WI38 (cell line): Measurements from ENCODE around the gene CMTM4.

Experiments
- H3K4me3 ChIP-seq: 2 replicates; pipeline ENCODE4 v1.5.1; 2011; ENCODE audit warnings: low read depth, mild to moderate bottlenecking, control low read depth, low read length
- TF ChIP-seq, protein P1 (sequence below): IDR thresholded peaks from 2 replicates; pipeline ENCODE4 v1.5.1; 2012; ENCODE audit warnings: low read depth, mild to moderate bottlenecking, control low read depth, low read length

Gene CMTM4

GRCh38 chr16:66566051-66566901, 130.3 kb downstream of the CMTM4 start, which contains the start of gene CMTM1:
TSS of gene CMTM1 (plus strand) at chr16:66566439. CDS start at chr16:66566514, 75 bp downstream.
- TF ChIP-seq, protein P1, sequence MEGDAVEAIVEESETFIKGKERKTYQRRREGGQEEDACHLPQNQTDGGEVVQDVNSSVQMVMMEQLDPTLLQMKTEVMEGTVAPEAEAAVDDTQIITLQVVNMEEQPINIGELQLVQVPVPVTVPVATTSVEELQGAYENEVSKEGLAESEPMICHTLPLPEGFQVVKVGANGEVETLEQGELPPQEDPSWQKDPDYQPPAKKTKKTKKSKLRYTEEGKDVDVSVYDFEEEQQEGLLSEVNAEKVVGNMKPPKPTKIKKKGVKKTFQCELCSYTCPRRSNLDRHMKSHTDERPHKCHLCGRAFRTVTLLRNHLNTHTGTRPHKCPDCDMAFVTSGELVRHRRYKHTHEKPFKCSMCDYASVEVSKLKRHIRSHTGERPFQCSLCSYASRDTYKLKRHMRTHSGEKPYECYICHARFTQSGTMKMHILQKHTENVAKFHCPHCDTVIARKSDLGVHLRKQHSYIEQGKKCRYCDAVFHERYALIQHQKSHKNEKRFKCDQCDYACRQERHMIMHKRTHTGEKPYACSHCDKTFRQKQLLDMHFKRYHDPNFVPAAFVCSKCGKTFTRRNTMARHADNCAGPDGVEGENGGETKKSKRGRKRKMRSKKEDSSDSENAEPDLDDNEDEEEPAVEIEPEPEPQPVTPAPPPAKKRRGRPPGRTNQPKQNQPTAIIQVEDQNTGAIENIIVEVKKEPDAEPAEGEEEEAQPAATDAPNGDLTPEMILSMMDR = no peak

More at GRCh38 chr16:66566051-66566901, 130.3 kb downstream of the CMTM4 start, which contains the start of gene CMTM1:
- H3K4me3 ChIP-seq = no peak within 1 kb of the TSS
